ENCODE data around the gene C4A. TPM values are rescaled to one million over a fixed set of nuclear protein-coding genes. Genes with fewer than 3 reads are reported as not detected.

Gene C4A
- total and polyA plus RNA-seq, 2 experiments from 2014 or later: 1.9 to 2.2 TPM

DNA sequence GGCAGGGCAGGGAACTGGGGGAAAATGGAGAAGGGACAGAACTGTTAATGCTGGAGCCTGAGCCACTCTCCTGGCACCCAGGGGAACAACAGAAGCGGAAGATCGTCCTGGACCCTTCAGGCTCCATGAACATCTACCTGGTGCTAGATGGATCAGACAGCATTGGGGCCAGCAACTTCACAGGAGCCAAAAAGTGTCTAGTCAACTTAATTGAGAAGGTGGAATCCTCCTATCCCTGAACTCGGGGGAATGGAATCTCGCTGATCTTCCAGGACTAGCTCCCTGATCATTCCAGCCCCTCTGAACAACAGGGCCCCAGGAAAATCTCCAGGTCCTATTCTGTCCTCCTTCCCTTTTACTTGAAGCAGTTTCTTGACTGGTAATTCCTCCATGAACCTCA is 34.0 kb upstream of the C4A start:
- DNase-seq (ENCODE audit: low read depth in 1 of 2, low spot score in 1 of 2): no peak
- peaks cover 6% of the 10 kb centered on the region for H3K36me3 ChIP-seq
- H3K27me3 ChIP-seq: no peaks in the 10 kb centered on the region
- no peak overlapping the region for H3K4me3 ChIP-seq
- no peak overlapping the region for H3K27ac ChIP-seq
- no peaks in the 10 kb centered on the region for H3K4me1 ChIP-seq (ENCODE audit: low read depth)
- no peaks in the 10 kb centered on the region for H3K9me3 ChIP-seq (ENCODE audit: low read depth)
- TF ChIP-seq, protein P1, sequence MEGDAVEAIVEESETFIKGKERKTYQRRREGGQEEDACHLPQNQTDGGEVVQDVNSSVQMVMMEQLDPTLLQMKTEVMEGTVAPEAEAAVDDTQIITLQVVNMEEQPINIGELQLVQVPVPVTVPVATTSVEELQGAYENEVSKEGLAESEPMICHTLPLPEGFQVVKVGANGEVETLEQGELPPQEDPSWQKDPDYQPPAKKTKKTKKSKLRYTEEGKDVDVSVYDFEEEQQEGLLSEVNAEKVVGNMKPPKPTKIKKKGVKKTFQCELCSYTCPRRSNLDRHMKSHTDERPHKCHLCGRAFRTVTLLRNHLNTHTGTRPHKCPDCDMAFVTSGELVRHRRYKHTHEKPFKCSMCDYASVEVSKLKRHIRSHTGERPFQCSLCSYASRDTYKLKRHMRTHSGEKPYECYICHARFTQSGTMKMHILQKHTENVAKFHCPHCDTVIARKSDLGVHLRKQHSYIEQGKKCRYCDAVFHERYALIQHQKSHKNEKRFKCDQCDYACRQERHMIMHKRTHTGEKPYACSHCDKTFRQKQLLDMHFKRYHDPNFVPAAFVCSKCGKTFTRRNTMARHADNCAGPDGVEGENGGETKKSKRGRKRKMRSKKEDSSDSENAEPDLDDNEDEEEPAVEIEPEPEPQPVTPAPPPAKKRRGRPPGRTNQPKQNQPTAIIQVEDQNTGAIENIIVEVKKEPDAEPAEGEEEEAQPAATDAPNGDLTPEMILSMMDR (IDR thresholded peaks at IDR 0.05; ENCODE audit: low read depth, low read length): no peak

GRCh38 chr6:31948306-31948705 is 33.6 kb upstream of the C4A start:
- TF ChIP-seq, protein P1 (IDR thresholded peaks at IDR 0.05; ENCODE audit: low read depth, low read length): no peak
- no peak for DNase-seq (ENCODE audit: low read depth in 1 of 2, low spot score in 1 of 2)
- H3K4me1 ChIP-seq (ENCODE audit: low read depth): no peaks in the 10 kb centered on the region
- H3K36me3 ChIP-seq: peaks cover 8% of the 10 kb centered on the region
- H3K27me3 ChIP-seq: no peaks in the 10 kb centered on the region
- H3K4me3 ChIP-seq: no peak overlapping the region
- no peaks in the 10 kb centered on the region for H3K9me3 ChIP-seq (ENCODE audit: low read depth)
- no peak overlapping the region for H3K27ac ChIP-seq

GRCh38 chr6:31948753-31949413 is 33.0 kb upstream of the C4A start:
- TF ChIP-seq, protein P1 (IDR thresholded peaks at IDR 0.05; ENCODE audit: low read depth, low read length): no peak
- H3K36me3 ChIP-seq: peaks cover 8% of the 10 kb centered on the region
- H3K27me3 ChIP-seq: no peaks in the 10 kb centered on the region
- H3K27ac ChIP-seq: no peak overlapping the region
- H3K4me1 ChIP-seq (ENCODE audit: low read depth): no peaks in the 10 kb centered on the region
- no peak for DNase-seq (ENCODE audit: low read depth in 1 of 2, low spot score in 1 of 2)
- no peaks in the 10 kb centered on the region for H3K9me3 ChIP-seq (ENCODE audit: low read depth)
- no peak overlapping the region for H3K4me3 ChIP-seq

DNA sequence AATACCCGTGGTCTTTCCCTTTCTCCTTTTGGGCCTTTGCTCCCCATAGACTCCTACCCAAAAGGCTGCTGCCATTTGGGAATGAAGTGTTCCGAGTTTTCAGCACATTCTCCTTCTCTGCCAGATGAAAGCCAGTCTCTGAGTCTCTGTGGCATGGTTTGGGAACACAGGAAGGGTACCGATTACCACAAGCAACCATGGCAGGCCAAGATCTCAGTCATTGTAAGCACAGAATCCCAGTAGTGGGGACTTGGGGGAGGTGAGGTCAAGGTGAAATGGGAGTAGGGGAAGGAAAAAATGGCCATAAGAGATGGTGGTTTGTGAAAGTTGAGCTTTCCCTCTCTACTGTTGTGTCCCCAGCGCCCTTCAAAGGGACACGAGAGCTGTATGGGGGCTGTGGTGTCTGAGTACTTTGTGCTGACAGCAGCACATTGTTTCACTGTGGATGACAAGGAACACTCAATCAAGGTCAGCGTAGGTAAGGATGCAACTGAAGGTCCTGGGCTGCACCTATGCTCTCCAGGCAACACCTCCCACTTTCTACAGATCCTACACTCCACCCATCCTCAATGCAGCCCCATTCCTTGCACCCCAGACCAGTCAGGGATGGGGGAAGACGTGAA is 31.8 kb upstream of the C4A start:
- H3K27me3 ChIP-seq: no peaks in the 10 kb centered on the region
- H3K9me3 ChIP-seq (ENCODE audit: low read depth): no peaks in the 10 kb centered on the region
- no peaks in the 10 kb centered on the region for H3K4me1 ChIP-seq (ENCODE audit: low read depth)
- H3K36me3 ChIP-seq: peaks cover 14% of the 10 kb centered on the region
- H3K27ac ChIP-seq: peak overlapping the region; percentile 43
- DNase-seq (ENCODE audit: low read depth in 1 of 2, low spot score in 1 of 2): no peak
- H3K4me3 ChIP-seq: no peak overlapping the region
- TF ChIP-seq, protein P1 (IDR thresholded peaks at IDR 0.05; ENCODE audit: low read depth, low read length): no peak

- TF ChIP-seq, protein P1 (IDR thresholded peaks at IDR 0.05; ENCODE audit: low read depth, low read length): peak; percentile 89
- DNase-seq (ENCODE audit: low read depth in 1 of 2, low spot score in 1 of 2): peak; percentile 76 to 79
- H3K4me1 ChIP-seq (ENCODE audit: low read depth): no peaks in the 10 kb centered on the region
- no peak overlapping the region for H3K4me3 ChIP-seq
- H3K27ac ChIP-seq: peak overlapping the region; percentile 30
- H3K9me3 ChIP-seq (ENCODE audit: low read depth): no peaks in the 10 kb centered on the region
- H3K27me3 ChIP-seq: no peaks in the 10 kb centered on the region
- peaks cover 23% of the 10 kb centered on the region for H3K36me3 ChIP-seq
These were observed 29.6 kb upstream of the C4A start for GRCh38 chr6:31952140-31952805.
